ENCODE results near the gene ITGA8. TPM values are rescaled to one million over a fixed set of nuclear protein-coding genes. Genes with fewer than 3 reads are reported as not detected.

Gene ITGA8
- total RNA-seq, 1 donor from 2014 or later, result 0.37 TPM

DNA sequence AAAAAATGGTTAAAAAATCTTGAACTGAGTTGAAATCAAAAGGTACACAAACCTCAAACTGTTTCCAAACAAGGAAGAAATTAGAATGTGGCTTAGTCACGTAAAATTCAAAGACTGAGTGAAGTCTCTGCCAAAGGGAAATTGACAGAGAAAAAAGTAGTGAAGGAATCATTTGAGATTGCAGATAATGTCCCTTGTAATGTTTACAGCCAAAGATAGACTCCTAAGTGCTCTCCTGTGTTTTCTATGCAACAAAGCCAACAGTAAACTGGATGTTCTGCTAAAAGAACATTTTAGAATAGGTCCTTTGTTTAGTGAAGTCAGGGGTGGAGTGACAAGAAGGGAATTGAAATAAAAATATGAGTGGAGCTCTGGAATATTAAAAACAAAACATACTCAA is 117.9 kb downstream of the ITGA8 start:
- DNase-seq (ENCODE audit: low read depth, low spot score), result no peak
- H3K4me1 Mint-ChIP-seq, result peaks cover 6% of the 10 kb centered on the region
- H3K9me3 Mint-ChIP-seq, result no peaks in the 10 kb centered on the region
- peaks cover 2% of the 10 kb centered on the region for H3K27me3 Mint-ChIP-seq (ENCODE audit: low read depth)
- no peaks in the 10 kb centered on the region for H3K36me3 Mint-ChIP-seq (ENCODE audit: low read depth)
- TF ChIP-seq, protein P1, sequence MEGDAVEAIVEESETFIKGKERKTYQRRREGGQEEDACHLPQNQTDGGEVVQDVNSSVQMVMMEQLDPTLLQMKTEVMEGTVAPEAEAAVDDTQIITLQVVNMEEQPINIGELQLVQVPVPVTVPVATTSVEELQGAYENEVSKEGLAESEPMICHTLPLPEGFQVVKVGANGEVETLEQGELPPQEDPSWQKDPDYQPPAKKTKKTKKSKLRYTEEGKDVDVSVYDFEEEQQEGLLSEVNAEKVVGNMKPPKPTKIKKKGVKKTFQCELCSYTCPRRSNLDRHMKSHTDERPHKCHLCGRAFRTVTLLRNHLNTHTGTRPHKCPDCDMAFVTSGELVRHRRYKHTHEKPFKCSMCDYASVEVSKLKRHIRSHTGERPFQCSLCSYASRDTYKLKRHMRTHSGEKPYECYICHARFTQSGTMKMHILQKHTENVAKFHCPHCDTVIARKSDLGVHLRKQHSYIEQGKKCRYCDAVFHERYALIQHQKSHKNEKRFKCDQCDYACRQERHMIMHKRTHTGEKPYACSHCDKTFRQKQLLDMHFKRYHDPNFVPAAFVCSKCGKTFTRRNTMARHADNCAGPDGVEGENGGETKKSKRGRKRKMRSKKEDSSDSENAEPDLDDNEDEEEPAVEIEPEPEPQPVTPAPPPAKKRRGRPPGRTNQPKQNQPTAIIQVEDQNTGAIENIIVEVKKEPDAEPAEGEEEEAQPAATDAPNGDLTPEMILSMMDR (conservative IDR thresholded peaks at IDR 0.05), result no peak
- no peak overlapping the region for H3K4me3 Mint-ChIP-seq
- no peak overlapping the region for H3K27ac Mint-ChIP-seq (ENCODE audit: unreplicated experiment)

DNA sequence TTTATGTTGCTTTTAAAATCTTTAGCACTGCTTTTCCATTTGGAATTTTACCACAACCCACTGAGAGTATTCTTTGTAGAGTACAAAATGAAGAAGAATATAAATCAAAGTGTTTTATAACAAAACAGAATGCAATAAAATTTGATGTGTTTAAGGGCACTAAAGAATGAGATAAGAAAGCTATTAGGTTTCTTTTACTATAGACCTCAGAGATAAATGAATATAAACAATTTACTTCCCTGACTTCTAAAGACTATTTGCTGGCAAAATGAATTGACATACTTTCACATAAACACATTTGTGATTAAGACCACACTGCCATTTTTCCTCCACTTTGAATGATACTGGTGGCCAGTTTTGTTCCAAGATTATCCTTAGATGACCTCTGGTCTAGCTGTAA is 124.5 kb downstream of the ITGA8 start:
- no peak for DNase-seq (ENCODE audit: low read depth, low spot score)
- Mint-ChIP-seq H3K4me3 (no peak overlapping the region), H3K4me1 (no peaks in the 10 kb centered on the region), H3K36me3 (ENCODE audit: low read depth) (no peaks in the 10 kb centered on the region), H3K27me3 (ENCODE audit: low read depth) (no peaks in the 10 kb centered on the region), H3K9me3 (no peaks in the 10 kb centered on the region), H3K27ac (ENCODE audit: unreplicated experiment) (no peak overlapping the region)
- TF ChIP-seq, protein P1 (conservative IDR thresholded peaks at IDR 0.05), result no peak

DNA sequence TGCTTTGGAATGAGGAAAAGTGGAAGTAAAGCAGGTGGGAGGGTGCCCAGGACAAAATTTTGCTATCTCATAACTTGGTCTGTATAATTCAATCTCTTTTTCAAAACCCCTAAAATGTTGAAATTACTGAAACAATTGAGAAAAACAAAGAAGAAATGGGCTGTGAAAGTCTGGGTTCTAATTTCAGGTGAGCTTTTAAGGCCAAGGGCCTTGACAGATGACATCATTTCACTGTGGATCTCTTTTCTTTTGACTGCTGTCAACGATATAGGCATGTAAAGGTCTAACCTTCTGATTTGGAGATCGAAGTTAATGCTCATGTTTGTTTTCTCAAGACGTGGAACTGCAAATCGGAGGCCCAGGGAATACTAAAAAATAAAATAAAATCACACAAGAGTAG is 127.8 kb downstream of the ITGA8 start:
- H3K9me3 Mint-ChIP-seq, result no peaks in the 10 kb centered on the region
- H3K36me3 Mint-ChIP-seq (ENCODE audit: low read depth), result no peaks in the 10 kb centered on the region
- TF ChIP-seq, protein P1 (conservative IDR thresholded peaks at IDR 0.05), result no peak
- no peak overlapping the region for H3K4me3 Mint-ChIP-seq
- H3K27ac Mint-ChIP-seq (ENCODE audit: unreplicated experiment), result no peak overlapping the region
- H3K4me1 Mint-ChIP-seq, result no peaks in the 10 kb centered on the region
- H3K27me3 Mint-ChIP-seq (ENCODE audit: low read depth), result no peaks in the 10 kb centered on the region
- DNase-seq (ENCODE audit: low read depth, low spot score), result no peak

DNA sequence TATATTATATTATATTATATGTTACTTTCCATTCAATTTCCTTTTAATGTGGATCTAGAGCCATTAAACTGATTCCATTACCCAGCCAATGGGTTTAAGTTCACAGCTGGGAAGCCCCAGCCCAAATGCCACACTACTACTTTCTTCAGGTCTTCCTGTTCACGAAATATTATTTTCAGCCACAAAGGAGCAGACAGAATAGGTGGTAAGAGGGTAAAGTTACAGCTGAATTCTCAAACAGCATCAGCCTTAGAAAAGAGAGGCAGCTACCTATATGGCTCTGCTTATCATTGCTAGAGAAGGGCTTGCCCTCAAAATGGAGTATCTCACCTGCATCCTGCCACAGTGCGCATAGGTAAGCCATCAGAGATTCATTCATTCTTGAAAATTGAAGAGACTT is 128.3 kb downstream of the ITGA8 start:
- TF ChIP-seq, protein P1 (conservative IDR thresholded peaks at IDR 0.05), result no peak
- Mint-ChIP-seq H3K9me3 (no peaks in the 10 kb centered on the region), H3K4me3 (no peak overlapping the region), H3K36me3 (ENCODE audit: low read depth) (no peaks in the 10 kb centered on the region), H3K27me3 (ENCODE audit: low read depth) (no peaks in the 10 kb centered on the region), H3K4me1 (no peaks in the 10 kb centered on the region), H3K27ac (ENCODE audit: unreplicated experiment) (no peak overlapping the region)
- no peak for DNase-seq (ENCODE audit: low read depth, low spot score)

DNA sequence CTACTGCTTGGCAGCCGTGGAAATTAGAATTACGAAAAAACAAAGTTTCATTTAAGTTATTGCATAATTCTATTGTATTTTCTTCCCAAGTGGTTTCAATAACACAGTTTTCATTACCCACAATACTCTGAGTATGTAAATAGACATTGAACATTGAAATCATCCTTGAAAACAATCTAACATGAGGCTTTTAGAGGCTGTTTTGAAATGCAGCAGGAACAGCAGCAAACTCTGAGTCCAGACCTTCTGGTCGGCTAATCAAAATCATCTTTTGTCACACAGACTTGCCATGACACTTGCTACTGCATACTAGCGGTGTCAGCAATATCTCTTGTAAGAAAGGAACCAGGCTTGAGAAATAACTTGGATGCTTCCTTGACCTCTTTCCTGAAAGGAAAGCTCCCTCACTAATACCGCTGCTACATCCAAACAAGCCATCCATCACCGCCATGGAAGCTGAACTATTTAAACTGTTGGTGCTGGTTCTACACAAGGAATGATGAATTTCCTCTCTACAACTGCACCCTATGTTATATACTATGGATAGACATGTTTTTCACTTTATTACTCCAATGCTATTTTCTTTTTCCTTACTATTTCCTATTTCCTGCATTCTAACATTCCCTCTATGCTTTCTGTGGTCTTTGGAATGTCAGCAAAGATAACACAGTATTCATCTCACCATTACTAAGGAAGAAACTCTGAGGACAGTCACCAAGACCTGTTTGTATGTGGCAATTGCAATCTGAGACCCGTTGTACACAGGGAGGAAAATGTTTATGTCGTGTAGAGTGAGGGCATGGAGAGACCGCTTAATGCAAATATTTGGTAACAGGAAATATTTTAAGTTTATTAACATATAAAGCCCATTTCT is 130.8 kb downstream of the ITGA8 start:
- Mint-ChIP-seq H3K4me1 (no peaks in the 10 kb centered on the region), H3K36me3 (ENCODE audit: low read depth) (no peaks in the 10 kb centered on the region), H3K27me3 (ENCODE audit: low read depth) (no peaks in the 10 kb centered on the region), H3K9me3 (no peaks in the 10 kb centered on the region), H3K27ac (ENCODE audit: unreplicated experiment) (no peak overlapping the region), H3K4me3 (no peak overlapping the region)
- DNase-seq (ENCODE audit: low read depth, low spot score), result no peak
- TF ChIP-seq, protein P1 (conservative IDR thresholded peaks at IDR 0.05), result no peak

All from neural crest cell (in vitro differentiated cells).